Liver (tissue), 9 donors: ENCODE data around the gene PHGDH. TPM values are rescaled to one million over a fixed set of nuclear protein-coding genes. Genes with fewer than 3 reads are reported as not detected.
"Not testable (repeated sequence)": the region's sequence is repeated elsewhere in the genome, so short reads cannot be mapped to it uniquely, and the experiment has no call there.

Source experiments
- DNase-seq: peaks from one replicate; pipeline ENCODE4 v3.0.0-alpha.2; 2017; ENCODE audit warnings: low spot score
- H3K27ac ChIP-seq, 2 donors: one replicate each; pipeline ENCODE4 v1.7.0; 2013; ENCODE audit warnings: inconsistent platforms in 2 of 2, low read length in 2 of 2, control low read depth in 1 of 2, low read depth in 1 of 2, mild to moderate bottlenecking in 1 of 2
- H3K27me3 ChIP-seq, 4 donors: one replicate each; pipeline versions ENCODE4 v1.6.1 to v1.7.0; 2013; ENCODE audit warnings: low read length in 3 of 4, inconsistent platforms in 1 of 4, mild to moderate bottlenecking in 1 of 4, moderate library complexity in 1 of 4; ENCODE audit not compliant: control insufficient read depth in 4 of 4, insufficient read depth in 4 of 4
- H3K36me3 ChIP-seq, 4 donors: one replicate each; pipeline versions ENCODE4 v1.6.1 to v1.7.0; 2013; ENCODE audit warnings: low read length in 3 of 4, mild to moderate bottlenecking in 3 of 4, low read depth in 1 of 4, moderate library complexity in 1 of 4; ENCODE audit not compliant: control insufficient read depth in 4 of 4, insufficient read depth in 3 of 4
- H3K4me1 ChIP-seq, 4 donors: one replicate each; pipeline versions ENCODE4 v1.6.1 to v1.7.0; 2013; ENCODE audit warnings: low read length in 3 of 4, mild to moderate bottlenecking in 3 of 4, moderate library complexity in 1 of 4; ENCODE audit not compliant: control insufficient read depth in 4 of 4, insufficient read depth in 4 of 4
- H3K4me3 ChIP-seq, 3 donors: one replicate each; pipeline versions ENCODE4 v1.6.1 to v1.7.0; 2013; ENCODE audit warnings: low read length in 3 of 3, control low read depth in 1 of 3, low read depth in 1 of 3, mild to moderate bottlenecking in 1 of 3
- H3K9ac ChIP-seq, 2 donors: one replicate each; pipeline ENCODE4 v1.7.0; 2013; ENCODE audit warnings: low read length in 2 of 2, mild to moderate bottlenecking in 2 of 2, moderate library complexity in 2 of 2, control low read depth in 1 of 2, low read depth in 1 of 2
- H3K9me3 ChIP-seq, 4 donors: one replicate each; pipeline versions ENCODE4 v1.6.1 to v1.7.0; 2013; ENCODE audit warnings: low read length in 3 of 4; ENCODE audit not compliant: control insufficient read depth in 4 of 4
- CTCF ChIP-seq: fragments of 150-350 bp; IDR thresholded peaks from 2 replicates; pipeline ENCODE4 v1.5.1; 2017; ENCODE audit warnings: improper control_type of control experiment, low read depth, low read length; ENCODE audit not compliant: missing input control
- EGR1 ChIP-seq, 2 donors: IDR thresholded peaks; 2 replicates each; pipeline ENCODE4 v1.6.1; 2016 to 2018; ENCODE audit warnings: antibody characterized with exemption in 2 of 2, low read depth in 2 of 2
- FOXA1 ChIP-seq: IDR thresholded peaks from 2 replicates; pipeline ENCODE4 v1.6.1; 2016; ENCODE audit warnings: antibody characterized with exemption
- FOXA2 ChIP-seq: IDR thresholded peaks from 2 replicates; pipeline ENCODE4 v1.6.1; 2016; ENCODE audit warnings: antibody characterized with exemption
- GABPA ChIP-seq, 2 donors: IDR thresholded peaks in 1 of 2; conservative IDR thresholded peaks in 1 of 2; 2 replicates each; pipeline ENCODE4 v1.6.1; 2016; ENCODE audit warnings: antibody characterized with exemption in 2 of 2, mild to moderate bottlenecking in 1 of 2, moderate library complexity in 1 of 2
- HNF4A ChIP-seq, 2 donors: conservative IDR thresholded peaks; 2 replicates each; pipeline ENCODE4 v1.6.1; 2016; ENCODE audit warnings: antibody characterized with exemption in 2 of 2, mild to moderate bottlenecking in 2 of 2
- HNF4G ChIP-seq: IDR thresholded peaks from 2 replicates; pipeline ENCODE4 v1.6.1; 2016; ENCODE audit warnings: antibody characterized with exemption
- JUND ChIP-seq, 2 donors: IDR thresholded peaks; 2 replicates each; pipeline ENCODE4 v1.6.1; 2016; ENCODE audit warnings: antibody characterized with exemption in 2 of 2
- MAX ChIP-seq: IDR thresholded peaks from 2 replicates; pipeline ENCODE4 v1.6.1; 2016; ENCODE audit warnings: antibody characterized with exemption
- NR2F2 ChIP-seq: IDR thresholded peaks from 2 replicates; pipeline ENCODE4 v1.6.1; 2016; ENCODE audit warnings: antibody characterized with exemption
- REST ChIP-seq: IDR thresholded peaks from 2 replicates; pipeline ENCODE4 v1.6.1; 2016; ENCODE audit warnings: antibody characterized with exemption, mild to moderate bottlenecking
- RXRA ChIP-seq, 2 donors: IDR thresholded peaks; 2 replicates each; pipeline ENCODE4 v1.6.1; 2017 to 2018; ENCODE audit warnings: antibody characterized with exemption in 2 of 2, mild to moderate bottlenecking in 1 of 2
- SP1 ChIP-seq: IDR thresholded peaks from 2 replicates; pipeline ENCODE4 v1.6.1; 2018; ENCODE audit warnings: antibody characterized with exemption, mild to moderate bottlenecking
- TAF1 ChIP-seq: conservative IDR thresholded peaks from 2 replicates; pipeline ENCODE4 v1.6.1; 2016; ENCODE audit warnings: antibody characterized with exemption, mild to moderate bottlenecking
- YY1 ChIP-seq: IDR thresholded peaks from 2 replicates; pipeline ENCODE4 v1.6.1; 2016; ENCODE audit warnings: antibody characterized with exemption, mild to moderate bottlenecking
- WGBS: extraction: QIAGEN DNeasy Blood & Tissue Kit; methylation state at CpG from one replicate; pipeline ENCODE4 v1.1.7; 2013; 5-methylcytosine and 5-hydroxymethylcytosine counted together
- polyA plus RNA-seq, 2 donors: library from polyadenylated mRNA; stranded (reverse) in 1 of 2; unstranded in 1 of 2; fragments of 200-250 nt in 1 of 2; fragments of >200 nt in 1 of 2; fragmentation: Nextera tagmentation in 1 of 2; extraction: Ambion mirVana in 1 of 2; gene quantifications; one replicate each; pipeline versions ENCODE4 v1.2.1 to v1.2.3, GENCODE V29; 2013 to 2015
- total RNA-seq, 2 donors: library from RNA; depleted of rRNA; stranded (reverse); fragments of >200 nt; gene quantifications; one replicate each; pipeline ENCODE4 v1.2.3, GENCODE V29; 2014
- TF ChIP-seq, protein P1 (sequence below): IDR thresholded peaks from 2 replicates; pipeline ENCODE4 v1.6.1; 2016; ENCODE audit warnings: antibody characterized with exemption
- donor health status: healthy.
- donor health status: healthy.
- donor health status: healthy.
- donor health status: healthy.
- donor health status: healthy.

The PHGDH gene
- total and polyA plus RNA-seq, 4 donors = 48.0 to 178 (median 80.5) TPM

GRCh38 chr1:119689511-119689910 lies 22.2 kb upstream of the PHGDH start (continued):
- TF ChIP-seq, protein P1, sequence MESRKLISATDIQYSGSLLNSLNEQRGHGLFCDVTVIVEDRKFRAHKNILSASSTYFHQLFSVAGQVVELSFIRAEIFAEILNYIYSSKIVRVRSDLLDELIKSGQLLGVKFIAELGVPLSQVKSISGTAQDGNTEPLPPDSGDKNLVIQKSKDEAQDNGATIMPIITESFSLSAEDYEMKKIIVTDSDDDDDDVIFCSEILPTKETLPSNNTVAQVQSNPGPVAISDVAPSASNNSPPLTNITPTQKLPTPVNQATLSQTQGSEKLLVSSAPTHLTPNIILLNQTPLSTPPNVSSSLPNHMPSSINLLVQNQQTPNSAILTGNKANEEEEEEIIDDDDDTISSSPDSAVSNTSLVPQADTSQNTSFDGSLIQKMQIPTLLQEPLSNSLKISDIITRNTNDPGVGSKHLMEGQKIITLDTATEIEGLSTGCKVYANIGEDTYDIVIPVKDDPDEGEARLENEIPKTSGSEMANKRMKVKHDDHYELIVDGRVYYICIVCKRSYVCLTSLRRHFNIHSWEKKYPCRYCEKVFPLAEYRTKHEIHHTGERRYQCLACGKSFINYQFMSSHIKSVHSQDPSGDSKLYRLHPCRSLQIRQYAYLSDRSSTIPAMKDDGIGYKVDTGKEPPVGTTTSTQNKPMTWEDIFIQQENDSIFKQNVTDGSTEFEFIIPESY = no peak
- TF ChIP-seq GABPA (IDR thresholded peaks at IDR 0.05 in 1 of 2, conservative IDR thresholded peaks at IDR 0.05 in 1 of 2) (no peak), TAF1 (no peak), JUND (IDR thresholded peaks at IDR 0.05) (no peak), SP1 (no peak), FOXA1 (no peak)

DNA sequence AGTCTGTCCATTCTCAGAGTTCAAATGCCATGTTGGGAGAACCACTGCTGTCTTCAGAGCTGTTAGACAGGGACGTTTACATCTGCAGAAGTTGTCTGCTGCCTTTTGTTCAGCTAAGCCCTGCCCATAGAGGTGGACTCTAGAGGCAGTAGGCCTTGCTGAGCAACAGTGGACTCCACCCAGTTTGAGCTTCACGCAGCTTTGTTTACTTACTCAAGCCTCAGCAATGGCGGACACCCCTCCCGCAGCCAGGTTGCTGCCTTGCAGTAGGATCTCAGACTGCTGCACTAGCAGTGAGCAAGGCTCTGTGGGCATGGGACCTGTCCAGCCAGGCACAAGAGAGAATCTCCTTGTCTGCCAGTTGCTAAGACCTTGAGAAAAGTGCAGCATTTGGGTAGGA lies 14.9 kb upstream of the PHGDH start:
- not testable (repeated sequence) for DNase-seq, H3K36me3 ChIP-seq, H3K4me3 ChIP-seq, H3K9ac ChIP-seq, H3K27ac ChIP-seq, H3K9me3 ChIP-seq, H3K27me3 ChIP-seq, H3K4me1 ChIP-seq
- 85% methylated on average over 4 of the region's 4 CpGs for WGBS

GRCh38 chr1:119697598-119697997 lies 14.1 kb upstream of the PHGDH start:
- Histone ChIP-seq H3K4me3 (no peak overlapping the region), H3K9me3 (peaks cover 0 to 6% (median 3%) of the 10 kb centered on the region in 4 donors), H3K9ac (no peak overlapping the region), H3K27me3 (no peaks in the 10 kb centered on the region), H3K36me3 (no peaks in the 10 kb centered on the region), H3K27ac (no peak overlapping the region), H3K4me1 (no peaks in the 10 kb centered on the region)
- 81% methylated on average over 3 of the region's 3 CpGs for WGBS
- DNase-seq = no peak
- no peak for TF ChIP-seq CTCF
- no peak for TF ChIP-seq HNF4G
- TF ChIP-seq GABPA (IDR thresholded peaks at IDR 0.05 in 1 of 2, conservative IDR thresholded peaks at IDR 0.05 in 1 of 2) = no peak
- no peak for TF ChIP-seq YY1
- TF ChIP-seq FOXA2 = no peak
- no peak for TF ChIP-seq NR2F2
- TF ChIP-seq SP1 = no peak
- no peak for TF ChIP-seq HNF4A (conservative IDR thresholded peaks at IDR 0.05)
- no peak for TF ChIP-seq MAX
- no peak for TF ChIP-seq JUND (IDR thresholded peaks at IDR 0.05)
- TF ChIP-seq RXRA (IDR thresholded peaks at IDR 0.05) = no peak
- no peak for TF ChIP-seq REST
- no peak for TF ChIP-seq TAF1
- no peak for TF ChIP-seq EGR1 (IDR thresholded peaks at IDR 0.05; ENCODE audit: low read depth in 2 of 2)
- TF ChIP-seq FOXA1 = no peak
